ENCODE measurements around the gene SLC44A5. TPM values are rescaled to one million over a fixed set of nuclear protein-coding genes. Genes with fewer than 3 reads are reported as not detected.
"Not testable (repeated sequence)": the region's sequence is repeated elsewhere in the genome, so short reads cannot be mapped to it uniquely, and the experiment has no call there.

Gene SLC44A5
- total RNA-seq, 4 donors from 2014 or later: 0.11 to 2.0 (median 0.87) TPM

GRCh38 chr1:75400716-75401115 is 210.2 kb downstream of the SLC44A5 start:
- H3K27me3 ChIP-seq: no peaks in the 10 kb centered on the region
- H3K27ac ChIP-seq: no peak overlapping the region
- 97 to 100% methylated on average over 1 of the region's 1 CpG for WGBS, 2 donors
- no peaks in the 10 kb centered on the region for H3K36me3 ChIP-seq
- TF ChIP-seq CTCF (IDR thresholded peaks at IDR 0.05) (no peak), POLR2A (IDR thresholded peaks at IDR 0.05) (no peak)
- no peaks in the 10 kb centered on the region for H3K9me3 ChIP-seq
- DNase-seq: no peak
- no peaks in the 10 kb centered on the region for H3K4me1 ChIP-seq
- H3K4me3 ChIP-seq (replicated peaks in 1 of 3): no peak overlapping the region
- intact Hi-C loops (cut with DNase I): no loop called here

DNA sequence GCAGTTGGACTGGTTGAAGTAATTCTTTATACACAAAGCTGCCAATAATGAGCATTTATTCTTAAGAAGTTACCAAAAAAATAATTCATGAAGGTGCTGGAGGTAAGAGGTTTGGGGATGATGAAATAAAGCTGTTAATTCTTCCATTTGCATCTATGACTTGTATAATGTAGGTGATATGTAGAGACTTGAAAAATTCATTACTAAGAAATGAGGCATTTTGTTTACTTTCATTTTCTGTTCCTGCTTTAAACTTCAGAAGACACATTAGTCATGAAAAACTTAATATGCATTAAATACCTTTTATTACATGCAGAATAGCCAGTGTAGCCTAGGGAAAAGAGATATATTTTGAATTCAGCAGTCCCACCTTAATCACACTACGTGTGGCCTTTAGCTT is 214.2 kb downstream of the SLC44A5 start:
- Histone ChIP-seq H3K27me3 (no peaks in the 10 kb centered on the region), H3K9me3 (no peaks in the 10 kb centered on the region), H3K4me3 (replicated peaks in 1 of 3) (no peak overlapping the region), H3K36me3 (no peaks in the 10 kb centered on the region), H3K4me1 (no peaks in the 10 kb centered on the region), H3K27ac (no peak overlapping the region)
- TF ChIP-seq POLR2A (IDR thresholded peaks at IDR 0.05): no peak
- TF ChIP-seq CTCF (IDR thresholded peaks at IDR 0.05): no peak
- DNase-seq: no peak
- intact Hi-C loops (cut with DNase I): no loop called here
- WGBS, 2 donors: 85 to 93% methylated on average over 1 of the region's 1 CpG

DNA sequence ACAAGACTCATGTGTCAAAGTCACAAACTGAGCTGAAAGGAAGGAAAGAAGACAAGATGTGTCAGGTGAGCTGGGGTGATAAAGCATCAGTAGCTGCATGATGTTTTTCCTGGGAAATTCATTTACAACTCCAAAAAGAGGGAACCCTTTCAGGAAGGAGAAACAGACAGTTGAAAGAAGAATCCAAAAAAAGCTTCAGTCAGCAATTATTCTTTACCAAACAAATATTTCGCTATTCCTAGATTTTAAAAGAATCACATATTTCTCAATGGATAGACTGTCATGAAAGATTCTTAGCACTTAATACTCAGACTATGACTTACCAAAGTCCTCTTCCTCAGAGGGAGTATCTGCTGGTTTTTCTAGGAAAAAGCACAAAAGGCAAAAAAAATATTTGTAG is 214.7 kb downstream of the SLC44A5 start:
- DNase-seq: no peak
- no peak for TF ChIP-seq POLR2A (IDR thresholded peaks at IDR 0.05)
- no peak for TF ChIP-seq CTCF (IDR thresholded peaks at IDR 0.05)
- WGBS, 2 donors: 85 to 90% methylated on average over 1 of the region's 1 CpG
- no peak overlapping the region for H3K27ac ChIP-seq
- no peaks in the 10 kb centered on the region for H3K9me3 ChIP-seq
- no peaks in the 10 kb centered on the region for H3K4me1 ChIP-seq
- no peak overlapping the region for H3K4me3 ChIP-seq (replicated peaks in 1 of 3)
- H3K27me3 ChIP-seq: no peaks in the 10 kb centered on the region
- intact Hi-C loops (cut with DNase I): no loop called here
- H3K36me3 ChIP-seq: no peaks in the 10 kb centered on the region

DNA sequence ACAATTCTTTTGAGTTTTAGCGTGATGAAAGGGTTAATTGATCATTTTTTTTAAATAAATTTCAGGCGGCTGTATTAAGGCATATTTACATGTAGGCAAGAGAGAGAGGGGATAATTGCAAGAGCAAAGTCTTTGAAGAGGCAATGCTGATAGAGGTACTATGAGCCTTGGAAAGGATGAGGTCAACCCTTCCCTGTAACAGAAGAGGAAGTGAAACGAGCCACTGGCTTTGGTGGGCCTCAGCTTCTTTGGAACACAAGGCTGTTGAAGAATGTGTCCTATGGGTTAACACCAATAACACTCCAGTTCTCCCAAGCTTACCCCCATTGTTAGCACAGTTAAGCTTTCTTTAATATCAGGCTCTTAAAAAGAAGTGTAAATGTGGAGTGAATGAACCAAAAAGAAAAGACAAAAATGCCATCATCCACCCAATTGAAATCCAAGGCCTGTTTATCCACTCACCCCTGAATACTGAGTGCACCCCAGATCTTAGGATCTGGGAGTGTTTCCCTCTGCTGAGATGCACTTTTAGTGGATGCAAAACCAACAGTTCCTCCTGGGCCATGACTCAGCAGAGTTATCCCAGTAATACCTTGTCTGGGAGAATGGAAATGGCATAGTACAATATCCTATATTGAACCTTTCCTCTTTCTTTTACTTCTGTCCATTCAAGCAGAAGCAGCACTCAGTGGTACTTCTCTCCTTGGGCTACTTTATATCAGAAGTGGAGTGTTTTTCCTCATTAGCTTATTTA is 216.4 kb downstream of the SLC44A5 start:
- Histone ChIP-seq H3K9me3 (no peaks in the 10 kb centered on the region), H3K4me3 (replicated peaks in 1 of 3) (no peak overlapping the region), H3K4me1 (no peaks in the 10 kb centered on the region), H3K36me3 (no peaks in the 10 kb centered on the region), H3K27ac (no peak overlapping the region), H3K27me3 (no peaks in the 10 kb centered on the region)
- TF ChIP-seq POLR2A (IDR thresholded peaks at IDR 0.05) (no peak), CTCF (IDR thresholded peaks at IDR 0.05) (no peak)
- 69 to 72% methylated on average over 3 of the region's 3 CpGs for WGBS, 2 donors
- DNase-seq: no peak
- intact Hi-C loops (cut with DNase I): no loop called here

DNA sequence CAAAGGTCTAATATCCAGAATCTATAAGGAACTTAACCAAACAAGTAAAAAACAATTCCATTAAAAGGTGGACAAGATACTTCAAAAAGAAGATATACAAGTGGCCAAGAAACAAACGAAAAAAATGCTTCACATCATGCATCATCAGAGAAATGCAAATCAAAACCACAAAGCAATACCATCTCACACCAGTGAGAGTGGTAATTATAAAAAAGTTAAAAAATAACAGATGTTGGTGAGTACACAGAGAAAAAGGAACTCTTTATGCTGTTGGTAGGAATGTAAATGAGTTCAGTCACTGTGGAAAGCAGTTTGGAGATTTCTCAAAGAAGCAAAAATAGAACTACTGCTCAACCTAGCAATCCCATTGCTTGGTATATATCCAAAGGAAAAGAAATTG is 218.6 kb downstream of the SLC44A5 start:
- Histone ChIP-seq H3K27me3 (no peaks in the 10 kb centered on the region), H3K27ac (no peak overlapping the region), H3K36me3 (no peaks in the 10 kb centered on the region), H3K4me1 (no peaks in the 10 kb centered on the region), H3K4me3 (replicated peaks in 1 of 3) (no peak overlapping the region), H3K9me3 (no peaks in the 10 kb centered on the region)
- intact Hi-C loops (cut with DNase I): no loop called here
- no peak for DNase-seq
- 65 to 71% methylated on average over 1 of the region's 1 CpG for WGBS, 2 donors
- TF ChIP-seq POLR2A (IDR thresholded peaks at IDR 0.05) (no peak), CTCF (IDR thresholded peaks at IDR 0.05) (no peak)

GRCh38 chr1:75375476-75376447 is 235.2 kb downstream of the SLC44A5 start:
- 74 to 87% methylated on average over 19 to 23 of the region's 25 CpGs for WGBS, 2 donors
- H3K27ac ChIP-seq; intact Hi-C loops (cut with DNase I); H3K36me3 ChIP-seq; DNase-seq; H3K27me3 ChIP-seq; H3K4me3 ChIP-seq (replicated peaks in 1 of 3); H3K4me1 ChIP-seq; H3K9me3 ChIP-seq: not testable (repeated sequence)

All from thyroid gland (tissue), 4 donors.